Fibroblast of skin of left quadriceps (primary cell): ENCODE measurements around the gene SLC41A2.
A peak's percentile ranks its signal among the peaks of the same experiment; 100 is the strongest.
"Not testable (repeated sequence)": the region's sequence is repeated elsewhere in the genome, so short reads cannot be mapped to it uniquely, and the experiment has no call there.

Experiments
- DNase-seq, 2 experiments: peaks; one replicate each; pipeline ENCODE4 v3.0.0-alpha.2; 2013; ENCODE audit warnings: low read depth in 2 of 2

Gene SLC41A2

GRCh38 chr12:104958001-104958804, at the start of gene SLC41A2:
Gene SLC41A2 (minus strand): TSS chr12:104958290. CDS start chr12:104928527, 29,763 bp downstream.
- DNase-seq, result peak in 1 of 2 experiments; percentile 42

- DNase-seq, result no peak
Measured at GRCh38 chr12:105001476-105001875, 43.4 kb upstream of the SLC41A2 start.

- DNase-seq, result no peak
Measured at GRCh38 chr12:104999347-104999685, 41.2 kb upstream of the SLC41A2 start.

GRCh38 chr12:104998423-104999346, 40.6 kb upstream of the SLC41A2 start:
- no peak for DNase-seq

GRCh38 chr12:104997541-104997940, 39.5 kb upstream of the SLC41A2 start:
- DNase-seq, result no peak

GRCh38 chr12:104994336-104994735, 36.2 kb upstream of the SLC41A2 start:
- DNase-seq, result no peak

GRCh38 chr12:104991565-104992128, 33.6 kb upstream of the SLC41A2 start:
- no peak for DNase-seq

- DNase-seq, result no peak
Measured at GRCh38 chr12:104990950-104991349, 32.9 kb upstream of the SLC41A2 start.

- DNase-seq, result peak; percentile 67 to 70
Measured at GRCh38 chr12:104986022-104986941, 28.2 kb upstream of the SLC41A2 start, which contains the start of gene NOPCHAP1. Gene NOPCHAP1 (plus strand): TSS chr12:104986316. CDS start chr12:104986353, 37 bp downstream.

- DNase-seq, result no peak
Measured at GRCh38 chr12:104985206-104985605, 27.1 kb upstream of the SLC41A2 start.

- DNase-seq, result not testable (repeated sequence)
Measured at GRCh38 chr12:104977688-104978087, 19.6 kb upstream of the SLC41A2 start.

- DNase-seq, result no peak
Measured at GRCh38 chr12:104976703-104977102, 18.6 kb upstream of the SLC41A2 start.

GRCh38 chr12:104975587-104976343, 17.7 kb upstream of the SLC41A2 start:
- DNase-seq, result no peak

- no peak for DNase-seq
Measured at GRCh38 chr12:104974626-104975290, 16.7 kb upstream of the SLC41A2 start.

GRCh38 chr12:104973250-104973649, 15.2 kb upstream of the SLC41A2 start:
- no peak for DNase-seq

- DNase-seq, result no peak
Measured at GRCh38 chr12:104971306-104971705, 13.2 kb upstream of the SLC41A2 start.

- no peak for DNase-seq
Measured at GRCh38 chr12:104969343-104969742, 11.3 kb upstream of the SLC41A2 start.

- no peak for DNase-seq
Measured at GRCh38 chr12:104966677-104967076, 8.6 kb upstream of the SLC41A2 start.

- DNase-seq, result no peak
Measured at GRCh38 chr12:104964856-104965205, 6.7 kb upstream of the SLC41A2 start.
